ENCODE results near the gene MIGA2. TPM values are rescaled to one million over a fixed set of nuclear protein-coding genes. Genes with fewer than 3 reads are reported as not detected.

Gene MIGA2
- total and polyA plus RNA-seq, 2 experiments from 2014 or later, result 19.3 to 47.8 TPM

GRCh38 chr9:129036923-129037766 lies 719 bp downstream of the MIGA2 start:
- H4K20me1 ChIP-seq (replicated peaks; ENCODE audit: insufficient read depth), result peaks cover 4% of the 10 kb centered on the region; the same call in 1 of the 2 replicates
- no peak overlapping the region for H2AFZ ChIP-seq
- TF ChIP-seq ZNF331 (CRISPR knock-in tag; IDR thresholded peaks at IDR 0.05; ENCODE audit: low read depth) (no peak), REST (IDR thresholded peaks at IDR 0.05; ENCODE audit: unreplicated experiment) (no peak), ZNF462 (CRISPR knock-in tag; IDR thresholded peaks at IDR 0.05) (no peak), EZH2phosphoT487 (IDR thresholded peaks at IDR 0.05; ENCODE audit: unreplicated experiment) (no peak), NANOG (IDR thresholded peaks at IDR 0.05; ENCODE audit: borderline replicate concordance) (no peak), JUNB (IDR thresholded peaks at IDR 0.05; ENCODE audit: unreplicated experiment) (no peak), CREB1 (CRISPR knock-in tag; IDR thresholded peaks at IDR 0.05; ENCODE audit: low read depth) (no peak), POLR2AphosphoS5 (IDR thresholded peaks at IDR 0.05; ENCODE audit: low read depth) (no peak)
- Mint-ChIP-seq H3K27ac (peak overlapping the region; percentile 56; the same call in 1 of the 2 replicates), H3K36me3 (ENCODE audit: low read depth) (peaks cover 13% of the 10 kb centered on the region), H3K9me3 (no peaks in the 10 kb centered on the region), H3K27me3 (ENCODE audit: insufficient read depth, low read depth, poor library complexity) (peaks cover 11% of the 10 kb centered on the region), H3K4me3 (peak overlapping the region; percentile 93), H3K4me1 (peaks cover 8% of the 10 kb centered on the region)
- H3K9me2 ChIP-seq (ENCODE audit: insufficient read depth), result no peaks in the 10 kb centered on the region
- H3K27ac ChIP-seq (ENCODE audit: low read depth), result no peak overlapping the region
- H3K4me3 ChIP-seq, result peak overlapping the region; percentile 72
- no peaks in the 10 kb centered on the region for H3K27me3 ChIP-seq (ENCODE audit: insufficient read depth)
- peak overlapping the region; percentile 95 for H3K4me2 ChIP-seq
- peaks cover 30% of the 10 kb centered on the region for H3K79me2 ChIP-seq (replicated peaks; ENCODE audit: insufficient read depth)
- no peaks in the 10 kb centered on the region for H3K4me1 ChIP-seq (ENCODE audit: insufficient read depth)
- ATAC-seq (peak; percentile 2), DNase-seq (ENCODE audit: low spot score) (no peak)
- 0 out of 2 replicates have a peak, but pooled peaks cover 2% of the 10 kb centered on the region for H3F3A ChIP-seq (replicated peaks; ENCODE audit: low read depth)
- H3K36me3 ChIP-seq (ENCODE audit: insufficient read depth), result 0 out of 2 replicates have a peak, but pooled peaks cover 2% of the 10 kb centered on the region
